HG03095 (cell line): ENCODE measurements around the gene HOXB2.
"Not testable (repeated sequence)": the region's sequence is repeated elsewhere in the genome, so short reads cannot be mapped to it uniquely, and the experiment has no call there.

ENCODE experiments used
- ATAC-seq: cut with Tn5 transposase; IDR thresholded peaks from one replicate; pipeline ENCODE4 v1.9.1; 2021; ENCODE audit warnings: moderate library complexity; ENCODE audit not compliant: unreplicated experiment

Gene HOXB2

GRCh38 chr17:48542114-48542656 is 2.7 kb downstream of the HOXB2 start:
- ATAC-seq, result no peak

DNA sequence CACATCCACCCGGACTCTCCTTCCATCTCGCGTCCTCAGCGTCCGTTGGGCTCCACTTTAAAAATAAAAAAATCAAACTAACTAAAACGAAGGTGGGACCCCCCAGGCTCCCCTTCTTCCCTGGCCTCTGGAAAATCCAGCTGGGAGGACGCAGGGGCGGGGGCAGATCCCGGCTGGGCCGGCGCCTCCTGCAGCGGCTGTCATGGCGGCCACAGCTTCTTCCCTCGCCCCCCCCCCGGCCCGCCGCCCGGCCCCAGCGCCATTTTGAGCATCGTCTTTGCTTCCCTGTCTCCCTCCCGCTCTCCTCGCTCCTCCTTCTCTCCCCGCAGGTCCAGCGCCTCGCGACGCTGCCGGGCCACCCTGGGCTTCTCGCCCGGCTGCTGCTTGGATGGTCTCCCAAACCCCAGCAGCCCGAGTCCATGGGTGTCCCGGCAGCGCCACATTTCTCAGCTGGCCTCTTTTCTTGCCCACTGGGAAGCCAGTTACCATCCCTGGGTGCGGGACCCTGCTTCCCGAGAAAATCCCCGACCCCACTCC is 3.3 kb downstream of the HOXB2 start:
- no peak for ATAC-seq

DNA sequence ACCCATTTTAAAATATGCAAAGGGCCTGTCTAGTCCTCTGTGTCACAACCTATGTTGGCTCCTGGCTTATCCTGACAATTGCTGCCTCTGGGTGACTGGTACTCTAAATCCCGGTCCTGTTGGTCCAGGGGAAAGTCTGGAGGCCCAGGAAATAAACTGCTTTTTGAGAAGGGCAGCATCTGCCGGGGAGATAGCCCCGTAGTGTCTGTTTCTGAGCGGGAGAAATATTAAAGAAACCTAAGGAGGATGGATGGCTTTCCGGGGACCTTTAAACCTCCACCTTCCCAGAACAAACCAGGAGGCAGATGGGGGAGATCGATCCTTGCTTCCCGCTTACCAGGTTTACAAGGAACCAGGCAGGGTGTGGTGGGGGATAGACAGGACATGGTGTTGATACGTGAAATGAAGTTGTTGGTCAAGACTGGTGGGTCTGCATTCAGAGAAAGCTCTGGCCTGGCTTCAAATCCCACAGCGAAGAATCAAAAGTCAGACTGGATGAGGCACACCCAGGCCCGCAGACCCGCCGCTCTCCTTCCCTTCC is 3.8 kb downstream of the HOXB2 start:
- no peak for ATAC-seq

- ATAC-seq, result no peak
These were observed 4.7 kb downstream of the HOXB2 start for GRCh38 chr17:48540213-48540612.

- no peak for ATAC-seq
These were observed 5.7 kb downstream of the HOXB2 start for GRCh38 chr17:48539177-48539576.

DNA sequence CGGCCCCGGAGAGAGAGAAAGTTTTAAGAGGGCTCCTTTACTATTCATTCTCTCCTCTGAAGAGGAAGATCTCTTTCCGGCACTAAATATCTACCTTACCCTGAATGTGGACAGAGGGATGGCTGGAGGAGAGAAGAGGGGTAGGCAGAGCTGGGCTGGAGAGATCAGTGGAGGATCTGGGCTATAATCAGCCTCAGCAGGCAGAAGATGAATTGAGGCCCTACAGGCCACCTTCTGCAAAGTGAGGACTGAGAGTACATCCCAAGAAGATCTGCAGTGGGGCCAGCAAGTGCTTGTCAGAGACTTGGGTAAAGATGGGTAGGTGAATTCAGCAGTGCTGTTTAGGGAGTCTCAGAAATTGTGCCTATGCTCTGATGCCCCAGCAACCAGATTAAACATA is 7.6 kb downstream of the HOXB2 start:
- ATAC-seq, result no peak

DNA sequence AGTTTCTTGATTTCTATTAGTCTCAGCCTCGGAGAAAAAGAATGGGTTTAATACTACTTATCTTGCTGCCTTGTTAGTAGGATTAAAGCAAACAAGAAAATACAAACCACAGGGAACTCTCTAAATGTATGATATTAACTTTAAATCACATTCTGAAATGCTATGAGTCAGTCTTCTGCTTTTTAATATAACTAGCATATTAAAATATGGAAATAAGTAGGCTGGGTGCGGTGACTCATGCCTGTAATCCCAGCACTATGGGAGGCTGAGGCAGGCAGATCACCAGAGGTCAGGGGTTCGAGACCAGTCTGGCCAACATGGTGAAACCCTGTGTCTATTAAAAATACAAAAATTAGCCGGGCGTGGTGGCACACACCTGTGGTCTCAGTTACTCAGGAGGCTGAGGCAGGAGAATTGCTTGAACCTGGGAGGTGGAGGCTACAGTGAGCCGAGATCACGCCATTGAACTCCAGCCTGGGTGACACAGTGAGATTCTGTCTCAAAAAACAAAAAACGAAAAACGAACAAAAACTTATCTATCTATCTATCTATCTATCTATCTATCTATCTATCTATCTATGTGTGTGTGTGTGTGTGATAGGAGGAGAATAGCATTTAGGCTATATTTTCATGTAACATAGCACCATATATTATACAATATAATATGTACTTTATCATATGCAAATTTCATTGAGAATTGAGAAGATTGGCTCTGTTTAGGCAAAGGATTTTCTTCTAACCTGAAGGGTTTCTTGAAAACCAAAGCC is 8.9 kb downstream of the HOXB2 start:
- ATAC-seq, result not testable (repeated sequence)

- no peak for ATAC-seq
These were observed 12.6 kb downstream of the HOXB2 start for GRCh38 chr17:48532261-48532660.

- ATAC-seq, result no peak
These were observed 14.0 kb downstream of the HOXB2 start, which contains the start of gene HOXB1 for GRCh38 chr17:48530887-48531272. Gene HOXB1, minus strand, starts transcription at chr17:48531011. Its CDS starts 107 bp downstream, at chr17:48530904.

DNA sequence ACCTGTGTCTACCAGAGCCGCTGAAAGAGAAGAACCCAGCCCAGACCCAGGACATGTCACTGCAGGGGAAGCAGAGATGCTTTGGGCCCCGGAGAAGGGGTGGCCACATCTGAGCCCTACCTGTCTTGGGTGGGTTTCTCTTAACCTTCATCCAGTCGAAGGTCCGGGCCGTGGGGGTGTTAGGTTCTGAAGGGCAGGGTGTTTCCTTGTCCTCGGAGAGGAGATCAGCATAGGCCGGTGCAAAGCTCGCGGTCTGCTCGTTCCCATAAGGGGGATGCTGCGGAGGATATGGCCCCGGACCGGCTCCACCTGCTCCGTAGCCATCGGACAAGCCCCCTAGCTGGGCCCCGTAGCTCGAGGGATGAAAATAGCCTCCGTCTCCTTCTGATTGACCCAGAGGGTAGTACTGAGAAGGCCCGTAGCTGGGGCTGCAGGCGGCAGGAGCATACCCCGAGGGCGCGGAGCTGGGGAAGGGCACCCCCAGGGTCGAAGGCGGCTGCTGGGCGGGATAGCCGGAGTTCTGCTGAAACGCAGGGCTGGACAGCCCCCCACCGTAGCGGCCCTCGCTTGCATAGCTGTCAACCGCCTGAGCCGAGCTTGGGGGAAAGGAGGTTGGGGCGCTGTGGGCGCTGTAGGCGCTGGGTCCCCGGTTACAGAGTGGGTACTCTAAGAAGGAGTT is 14.6 kb downstream of the HOXB2 start:
- ATAC-seq, result no peak

- ATAC-seq, result no peak
These were observed 15.3 kb downstream of the HOXB2 start for GRCh38 chr17:48529683-48530009.

DNA sequence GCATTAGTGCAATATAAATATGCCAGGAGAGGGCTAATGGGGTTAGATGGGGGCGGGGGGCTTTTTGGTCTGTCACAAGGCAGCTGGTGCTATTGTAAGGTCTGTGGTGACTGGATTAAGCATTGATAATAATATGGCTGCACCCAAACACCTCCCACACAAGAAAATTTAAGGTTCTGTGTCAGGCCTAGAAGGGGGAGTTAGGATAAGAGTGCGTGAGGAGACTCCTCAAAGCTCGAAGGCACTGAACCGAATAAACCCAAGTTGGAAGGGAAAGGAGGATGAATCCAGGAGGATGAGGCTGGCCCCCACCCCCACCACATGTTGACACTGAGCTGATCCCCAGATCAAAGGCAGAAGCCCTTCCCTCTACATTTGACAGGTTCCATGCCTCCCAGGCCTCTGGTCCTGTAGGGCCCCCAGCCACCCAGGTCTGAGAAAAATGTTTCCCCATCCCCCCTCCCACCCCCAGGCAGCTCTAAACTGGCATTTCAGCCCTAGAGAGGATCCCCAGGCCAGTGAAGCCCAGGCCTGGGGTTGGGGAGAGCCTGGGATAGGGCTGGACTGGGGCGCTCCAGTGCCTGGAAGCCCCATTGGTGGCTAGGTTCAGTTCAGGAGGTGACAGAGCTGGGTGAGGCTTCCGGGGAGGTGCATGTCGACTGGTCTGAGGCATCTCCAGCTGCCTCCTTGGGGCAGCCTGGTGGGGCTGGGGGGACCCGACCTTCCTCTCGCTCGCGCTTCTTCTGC is 15.8 kb downstream of the HOXB2 start:
- ATAC-seq, result no peak

GRCh38 chr17:48528153-48528935 is 16.6 kb downstream of the HOXB2 start:
- ATAC-seq, result no peak

DNA sequence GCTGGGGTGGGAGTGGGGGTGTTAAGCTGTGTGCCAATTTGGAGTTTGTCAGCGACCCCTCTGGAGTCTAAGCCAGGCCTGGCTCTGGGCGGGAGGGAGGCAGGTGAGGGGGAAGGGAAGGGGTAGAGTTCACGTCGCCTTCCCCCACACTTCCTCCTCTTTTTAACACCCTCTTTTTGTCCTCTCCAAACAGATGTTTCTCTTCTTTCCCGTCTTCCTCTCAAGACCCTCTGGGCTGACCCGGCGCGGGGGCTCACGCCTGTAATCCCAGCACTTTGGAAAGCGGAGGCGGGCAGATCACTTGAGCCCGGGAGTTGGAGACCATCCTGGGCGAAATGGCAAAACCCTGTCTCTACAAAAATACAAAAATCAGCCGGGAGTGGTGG is 17.4 kb downstream of the HOXB2 start:
- ATAC-seq, result no peak

DNA sequence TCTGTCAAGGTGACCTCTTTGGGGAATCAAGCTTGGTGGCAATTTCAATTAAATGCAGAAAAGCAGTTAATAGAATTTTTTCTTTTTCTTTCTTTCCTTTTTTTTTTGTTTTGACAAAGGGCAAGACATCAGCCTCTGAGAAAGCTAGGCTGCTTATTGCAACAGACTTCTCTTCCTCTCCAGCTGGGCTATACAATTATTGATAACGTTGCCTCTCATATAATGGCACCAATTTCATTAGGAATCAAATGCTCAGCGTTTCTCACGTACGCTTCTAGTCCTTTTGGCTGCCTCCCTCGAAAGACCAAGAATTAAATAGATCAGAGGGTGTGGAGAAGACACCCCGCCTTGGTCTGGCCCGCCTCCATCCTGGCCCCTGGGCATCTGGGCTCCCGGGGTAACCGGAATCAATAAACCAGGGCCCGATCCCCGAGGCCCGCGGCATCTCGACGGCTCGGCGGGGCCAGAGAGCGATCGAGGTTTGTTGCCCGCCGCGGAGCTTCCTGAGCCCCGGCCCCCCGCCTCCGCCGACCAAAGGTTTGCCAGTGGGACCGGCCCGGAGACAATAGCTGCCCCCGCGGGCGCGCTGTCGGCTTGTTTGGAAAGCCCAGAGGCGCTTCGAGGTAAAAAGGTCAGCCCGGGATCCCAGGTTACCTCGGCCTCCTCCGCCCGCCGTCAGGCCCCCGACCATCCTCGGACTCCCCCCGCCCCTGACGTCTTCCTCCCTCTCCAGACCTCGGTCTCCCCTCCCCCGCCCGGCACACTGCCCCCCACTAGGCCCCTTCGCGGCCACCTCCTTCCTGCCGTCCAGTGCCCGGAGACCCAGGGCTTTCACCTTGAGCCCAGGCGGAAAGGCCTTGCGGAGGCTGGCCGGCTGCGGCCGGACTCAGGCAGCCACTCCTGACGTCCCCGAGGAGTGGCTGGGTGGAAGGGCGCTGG is 18.0 kb downstream of the HOXB2 start:
- no peak for ATAC-seq

DNA sequence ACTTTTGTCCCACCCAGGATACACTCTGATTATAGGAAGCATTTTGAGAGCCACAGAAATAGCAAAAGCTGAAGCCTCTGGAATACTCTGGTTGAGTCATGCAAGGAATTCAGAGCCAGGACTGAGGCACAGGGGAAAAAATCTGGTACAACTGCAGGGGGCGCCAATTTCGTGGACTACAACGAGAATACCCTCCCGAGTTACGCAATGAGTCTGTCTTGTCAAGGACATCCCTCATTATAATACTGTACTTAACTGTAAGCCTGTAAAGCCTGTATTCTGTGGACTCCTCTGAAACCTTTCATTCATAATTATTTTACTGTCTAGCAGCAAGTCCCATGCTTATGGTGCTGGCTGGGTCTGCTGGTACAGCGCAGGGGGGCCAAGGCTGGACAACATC is 21.9 kb downstream of the HOXB2 start:
- no peak for ATAC-seq

DNA sequence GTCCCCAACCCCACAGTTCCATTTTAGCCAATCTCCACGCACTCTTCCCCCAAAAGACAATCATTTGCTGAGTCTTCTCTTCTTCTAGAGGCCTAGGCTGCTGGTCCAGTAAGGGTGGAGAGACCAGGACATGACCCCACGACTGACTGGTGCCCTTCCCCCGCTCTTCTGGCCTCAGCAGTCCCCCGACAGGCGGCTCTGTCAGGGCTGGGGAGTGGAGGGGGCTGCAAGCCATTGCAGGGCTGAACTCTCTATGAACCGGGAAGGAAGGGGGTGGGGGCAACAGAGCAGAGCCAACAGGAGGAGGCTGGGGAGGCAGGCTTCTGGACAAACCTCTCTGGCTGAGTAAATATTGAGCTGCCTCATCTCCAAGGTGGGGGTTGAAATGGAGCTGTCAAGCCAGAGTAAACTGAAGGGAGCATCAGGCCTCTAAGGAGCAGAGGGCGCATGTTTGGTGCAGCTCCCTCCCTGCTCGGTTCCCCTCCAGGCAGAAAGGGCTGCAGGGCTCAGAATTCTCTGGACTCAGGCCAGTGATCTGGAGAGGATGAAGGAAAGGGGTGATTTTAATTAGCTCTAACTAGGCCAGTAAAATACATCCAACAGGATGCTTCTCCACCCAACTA is 22.8 kb downstream of the HOXB2 start:
- no peak for ATAC-seq

GRCh38 chr17:48520631-48521079 is 24.3 kb downstream of the HOXB2 start:
- ATAC-seq, result no peak

- ATAC-seq, result no peak
These were observed 25.5 kb downstream of the HOXB2 start for GRCh38 chr17:48519427-48519826.
